ENCODE measurements around the gene WWC1.
"Not testable (repeated sequence)": the region's sequence is repeated elsewhere in the genome, so short reads cannot be mapped to it uniquely, and the experiment has no call there.

The WWC1 gene

GRCh38 chr5:168334695-168335094, 43.2 kb downstream of the WWC1 start:
- no peak overlapping the region for H3K4me3 ChIP-seq (ENCODE audit: low read length)
- DNase-seq (ENCODE audit: low read depth) = peak; percentile 86
- no peak for TF ChIP-seq CTCF (conservative IDR thresholded peaks at IDR 0.05; ENCODE audit: low read length)

GRCh38 chr5:168337361-168337760, 45.9 kb downstream of the WWC1 start:
- DNase-seq (ENCODE audit: low read depth) = no peak
- no peak overlapping the region for H3K4me3 ChIP-seq (ENCODE audit: low read length)

GRCh38 chr5:168339109-168339771, 47.8 kb downstream of the WWC1 start:
- TF ChIP-seq CTCF (conservative IDR thresholded peaks at IDR 0.05; ENCODE audit: low read length) = peak; percentile 9; the same call in 1 of the 2 replicates
- no peak overlapping the region for H3K4me3 ChIP-seq (ENCODE audit: low read length)
- no peak for DNase-seq (ENCODE audit: low read depth)

More at GRCh38 chr5:168337361-168337760, 45.9 kb downstream of the WWC1 start:
- TF ChIP-seq CTCF (conservative IDR thresholded peaks at IDR 0.05; ENCODE audit: low read length) = no peak

GRCh38 chr5:168339772-168340140, 48.3 kb downstream of the WWC1 start:
- H3K4me3 ChIP-seq (ENCODE audit: low read length); DNase-seq (ENCODE audit: low read depth): not testable (repeated sequence)

- no peak overlapping the region for H3K4me3 ChIP-seq (ENCODE audit: low read length)
- no peak for TF ChIP-seq CTCF (conservative IDR thresholded peaks at IDR 0.05; ENCODE audit: low read length)
- no peak for DNase-seq (ENCODE audit: low read depth)
These were observed 49.0 kb downstream of the WWC1 start for GRCh38 chr5:168340487-168340886.

- no peak overlapping the region for H3K4me3 ChIP-seq (ENCODE audit: low read length)
- no peak for TF ChIP-seq CTCF (conservative IDR thresholded peaks at IDR 0.05; ENCODE audit: low read length)
- DNase-seq (ENCODE audit: low read depth) = no peak
These were observed 49.7 kb downstream of the WWC1 start for GRCh38 chr5:168341178-168341577.

- no peak overlapping the region for H3K4me3 ChIP-seq (ENCODE audit: low read length)
- TF ChIP-seq CTCF (conservative IDR thresholded peaks at IDR 0.05; ENCODE audit: low read length) = no peak
- DNase-seq (ENCODE audit: low read depth) = peak; percentile 29
These were observed 50.8 kb downstream of the WWC1 start for GRCh38 chr5:168342151-168342825.

Measured in AG10803 (cell line).